Posterior cingulate gyrus (tissue), 11 donors: ENCODE measurements around the gene PILRA.
A peak's percentile ranks its signal among the peaks of the same experiment; 100 is the strongest.
"Not testable (repeated sequence)": the region's sequence is repeated elsewhere in the genome, so short reads cannot be mapped to it uniquely, and the experiment has no call there.

Source experiments
- DNase-seq, 10 donors: peaks; one replicate each; pipeline versions ENCODE4 v3.0.0 to v3.0.0-alpha.2; 2020 to 2021; ENCODE audit warnings: mixed read lengths in 3 of 10
- intact Hi-C: fragments of 100-400 bp; cut with DNase I; formaldehyde crosslinking; loops from one replicate; pipeline ENCODE4 v1.15.1; 2023

PILRA gene

GRCh38 chr7:100430493-100431285, 57.4 kb downstream of the PILRA start:
- DNase-seq, result peak in 1 of 10 donors; percentile 72

GRCh38 chr7:100431286-100431735, 58.0 kb downstream of the PILRA start:
- intact Hi-C loops, result no loop called here
- DNase-seq, result peak in 1 of 10 donors; percentile 75

More at GRCh38 chr7:100430493-100431285, 57.4 kb downstream of the PILRA start:
- intact Hi-C loops, result no loop called here

- intact Hi-C loops, result no loop called here
- DNase-seq, result no peak
Observed at GRCh38 chr7:100432053-100432452, 58.8 kb downstream of the PILRA start.

GRCh38 chr7:100432621-100433275, 59.5 kb downstream of the PILRA start:
- intact Hi-C loops, result no loop called here
- no peak for DNase-seq

- intact Hi-C loops, result no loop called here
- DNase-seq, result no peak
Observed at GRCh38 chr7:100433276-100433591, 59.9 kb downstream of the PILRA start.

- intact Hi-C loops, result no loop called here
- DNase-seq, result no peak
Observed at GRCh38 chr7:100433592-100434296, 60.5 kb downstream of the PILRA start.

GRCh38 chr7:100434297-100435144, 61.2 kb downstream of the PILRA start:
- intact Hi-C loops, result no loop called here
- no peak for DNase-seq

GRCh38 chr7:100435401-100436304, 62.4 kb downstream of the PILRA start:
- intact Hi-C loops, result no loop called here
- DNase-seq, result peak in 2 of 10 donors; percentile 10 to 73

GRCh38 chr7:100437150-100438100, 64.1 kb downstream of the PILRA start:
- intact Hi-C loops, result no loop called here
- DNase-seq, result peak in 2 of 10 donors; percentile 68 to 70

GRCh38 chr7:100438172-100438571, 64.9 kb downstream of the PILRA start:
- DNase-seq, result no peak
- intact Hi-C loops, result no loop called here

- intact Hi-C loops, result not testable (repeated sequence)
- peak in 2 of 10 donors; percentile 8 to 15 for DNase-seq
Observed at GRCh38 chr7:100438731-100439130, 65.4 kb downstream of the PILRA start.

GRCh38 chr7:100439244-100439643, 66.0 kb downstream of the PILRA start:
- intact Hi-C loops, result not testable (repeated sequence)
- DNase-seq, result peak in 2 of 10 donors; percentile 31 to 45

GRCh38 chr7:100441641-100442535, 68.6 kb downstream of the PILRA start:
- peak in 1 of 10 donors; percentile 53 for DNase-seq
- intact Hi-C loops, result no loop called here

- intact Hi-C loops, result no loop called here
- peak in 1 of 10 donors; percentile 37 for DNase-seq
Observed at GRCh38 chr7:100443096-100443840, 70.0 kb downstream of the PILRA start.

- DNase-seq, result peak in 2 of 10 donors; percentile 40 to 50
- intact Hi-C loops, result no loop called here
Observed at GRCh38 chr7:100444311-100445278, 71.3 kb downstream of the PILRA start.
